Astrocyte of the spinal cord (primary cell): ENCODE data around the gene SMIM38.

Experiments
- DNase-seq: peaks from one replicate; pipeline ENCODE4 v3.0.0; 2011; ENCODE audit warnings: low read depth, low spot score
- H3K4me3 ChIP-seq: 2 replicates; pipeline ENCODE4 v1.5.1; 2011; ENCODE audit warnings: low read depth, mild to moderate bottlenecking, low read length, moderate library complexity
- in situ Hi-C: cut with HindIII; loops from 2 replicates; pipeline ENCODE4 v1.10.0; 2017; ENCODE audit warnings: low sequenced_read_pairs
- TF ChIP-seq, protein P1 (sequence below): IDR thresholded peaks from 2 replicates; pipeline ENCODE4 v1.5.1; 2012; ENCODE audit warnings: low read depth, mild to moderate bottlenecking, low read length, inconsistent platforms

The SMIM38 gene

GRCh38 chr11:69153661-69154060 is 2.1 kb upstream of the SMIM38 start:
- no peak overlapping the region for H3K4me3 ChIP-seq
- DNase-seq = no peak
- in situ Hi-C loops = no loop called here
- TF ChIP-seq, protein P1, sequence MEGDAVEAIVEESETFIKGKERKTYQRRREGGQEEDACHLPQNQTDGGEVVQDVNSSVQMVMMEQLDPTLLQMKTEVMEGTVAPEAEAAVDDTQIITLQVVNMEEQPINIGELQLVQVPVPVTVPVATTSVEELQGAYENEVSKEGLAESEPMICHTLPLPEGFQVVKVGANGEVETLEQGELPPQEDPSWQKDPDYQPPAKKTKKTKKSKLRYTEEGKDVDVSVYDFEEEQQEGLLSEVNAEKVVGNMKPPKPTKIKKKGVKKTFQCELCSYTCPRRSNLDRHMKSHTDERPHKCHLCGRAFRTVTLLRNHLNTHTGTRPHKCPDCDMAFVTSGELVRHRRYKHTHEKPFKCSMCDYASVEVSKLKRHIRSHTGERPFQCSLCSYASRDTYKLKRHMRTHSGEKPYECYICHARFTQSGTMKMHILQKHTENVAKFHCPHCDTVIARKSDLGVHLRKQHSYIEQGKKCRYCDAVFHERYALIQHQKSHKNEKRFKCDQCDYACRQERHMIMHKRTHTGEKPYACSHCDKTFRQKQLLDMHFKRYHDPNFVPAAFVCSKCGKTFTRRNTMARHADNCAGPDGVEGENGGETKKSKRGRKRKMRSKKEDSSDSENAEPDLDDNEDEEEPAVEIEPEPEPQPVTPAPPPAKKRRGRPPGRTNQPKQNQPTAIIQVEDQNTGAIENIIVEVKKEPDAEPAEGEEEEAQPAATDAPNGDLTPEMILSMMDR = no peak

DNA sequence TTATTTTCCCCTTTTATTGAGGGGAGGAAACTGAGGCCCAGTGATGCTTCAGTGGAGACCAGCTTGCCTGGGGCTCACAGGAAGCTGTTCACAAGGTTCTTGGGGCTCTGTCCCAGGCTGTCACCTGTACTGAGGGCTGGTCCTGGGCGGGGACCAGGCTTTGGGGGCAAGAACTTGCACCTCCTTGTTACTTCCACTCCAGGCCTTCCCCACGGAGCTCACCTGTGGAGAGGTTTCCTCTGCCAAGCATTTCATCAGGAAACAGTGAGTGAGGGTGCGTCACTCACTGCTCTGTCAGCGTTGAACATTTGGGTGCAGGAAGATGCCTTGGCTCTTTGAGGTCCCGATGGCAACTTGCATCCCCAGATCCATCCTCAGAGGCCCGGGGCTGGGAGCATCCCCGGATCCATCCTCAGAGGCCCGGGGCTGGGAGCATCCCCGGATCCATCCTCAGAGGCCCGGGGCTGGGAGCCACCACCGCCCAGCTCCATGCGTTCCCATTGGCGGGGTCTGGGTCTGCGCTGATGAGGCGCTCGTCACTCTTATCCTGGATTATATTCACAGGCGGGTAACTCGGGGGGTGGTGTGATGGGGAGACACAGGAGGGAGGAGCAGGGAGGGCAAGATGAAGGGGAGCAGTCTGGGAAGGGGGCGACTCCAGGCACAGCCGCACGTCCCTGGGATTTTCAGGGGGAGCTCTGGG is 1.4 kb upstream of the SMIM38 start:
- in situ Hi-C loops = no loop called here
- H3K4me3 ChIP-seq = no peak overlapping the region
- DNase-seq = no peak
- TF ChIP-seq, protein P1 = no peak

DNA sequence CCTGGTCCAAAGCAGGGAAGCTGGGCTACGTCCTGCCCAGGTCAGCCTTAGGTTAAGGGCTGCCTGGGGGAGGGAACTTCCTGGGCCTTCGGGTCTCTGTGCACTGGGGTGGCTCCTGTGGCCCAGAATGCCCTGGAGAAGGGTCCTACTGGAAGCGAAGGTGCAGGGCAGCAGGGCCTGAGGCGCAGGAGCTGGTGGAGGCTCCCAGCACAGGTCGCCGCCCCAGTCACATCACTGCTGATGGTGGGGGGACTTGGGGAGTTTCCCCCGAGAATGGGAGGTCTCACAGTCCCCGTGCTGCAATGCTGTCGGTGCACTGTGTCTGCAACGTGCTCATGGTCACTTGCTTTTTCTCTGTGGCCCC is 815 bp upstream of the SMIM38 start:
- no peak for DNase-seq
- in situ Hi-C loops = no loop called here
- H3K4me3 ChIP-seq = no peak overlapping the region
- TF ChIP-seq, protein P1 = no peak

DNA sequence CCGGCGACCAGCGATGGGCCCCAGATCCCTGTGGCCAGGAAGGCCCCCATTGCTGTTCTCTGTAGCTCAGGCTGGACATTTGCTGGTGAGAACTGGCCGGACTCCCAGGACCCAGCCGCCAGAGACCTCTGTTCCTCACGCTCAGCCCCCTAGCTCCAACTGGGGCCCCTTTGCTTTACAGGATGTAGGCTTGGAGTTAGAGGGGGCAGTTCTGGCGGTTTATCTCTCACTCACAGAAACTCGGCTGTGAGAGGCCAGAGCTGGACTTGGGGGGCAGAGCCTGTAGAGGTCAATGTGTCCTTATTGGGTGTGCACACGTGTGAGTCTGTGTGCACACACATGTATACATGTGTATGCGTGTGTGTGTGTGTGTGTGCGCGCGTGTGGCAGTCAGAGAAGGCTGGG is 502 bp downstream of the SMIM38 start:
- in situ Hi-C loops = no loop called here
- TF ChIP-seq, protein P1 = no peak

GRCh38 chr11:69156673-69157155 is 979 bp downstream of the SMIM38 start:
- in situ Hi-C loops = no loop called here
- H3K4me3 ChIP-seq = no peak overlapping the region
- no peak for DNase-seq
- TF ChIP-seq, protein P1 = no peak

More for the DNA sequence above, 502 bp downstream of the SMIM38 start:
- H3K4me3 ChIP-seq = no peak overlapping the region
- DNase-seq = no peak

DNA sequence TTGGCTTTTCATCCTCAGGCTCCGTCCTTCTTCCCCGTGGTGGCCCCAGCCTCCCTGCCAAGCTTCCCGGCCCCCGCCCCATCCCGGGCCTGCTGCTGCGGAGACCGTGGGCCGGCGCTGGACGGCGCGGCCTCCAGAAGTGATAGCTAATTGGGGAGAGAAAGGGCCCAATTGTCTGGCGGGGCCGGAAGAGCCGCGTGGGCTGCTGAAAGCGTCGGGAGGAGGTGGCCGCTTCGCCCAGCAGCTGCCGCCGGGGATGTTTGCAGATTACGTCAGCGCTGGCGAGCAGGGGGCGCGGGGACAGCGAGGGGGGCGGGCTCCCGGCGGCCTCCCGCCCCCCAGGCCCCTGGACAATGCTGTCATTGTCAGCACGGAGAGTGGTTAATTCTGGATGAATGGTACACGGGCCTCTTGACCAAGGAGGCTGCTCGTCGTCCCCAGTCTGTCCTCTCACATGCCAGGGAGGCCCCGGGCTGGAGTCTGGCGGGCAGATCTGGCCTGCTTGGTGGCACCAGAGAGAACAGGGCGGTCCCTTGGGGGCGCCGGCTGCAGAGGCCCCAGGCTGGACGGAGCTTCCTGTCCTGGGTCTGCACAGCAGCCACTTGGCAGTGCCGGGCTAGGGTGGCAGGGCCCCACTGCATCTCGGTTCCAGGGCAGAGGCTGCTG is 1.6 kb downstream of the SMIM38 start:
- in situ Hi-C loops = no loop called here
- TF ChIP-seq, protein P1 = no peak
- DNase-seq = peak; percentile 46
- no peak overlapping the region for H3K4me3 ChIP-seq
